DMS153 treated with DMSO at 0.1 percent for 48 hours (cell line): ENCODE data around the gene AP3M1.
"Not testable (repeated sequence)": the region's sequence is repeated elsewhere in the genome, so short reads cannot be mapped to it uniquely, and the experiment has no call there.

Source experiments
- DNase-seq: peaks from one replicate; lab custom pipeline; 2025; ENCODE audit not compliant: unreplicated experiment; lab: John Stamatoyannopoulos, UW

The AP3M1 gene

DNA sequence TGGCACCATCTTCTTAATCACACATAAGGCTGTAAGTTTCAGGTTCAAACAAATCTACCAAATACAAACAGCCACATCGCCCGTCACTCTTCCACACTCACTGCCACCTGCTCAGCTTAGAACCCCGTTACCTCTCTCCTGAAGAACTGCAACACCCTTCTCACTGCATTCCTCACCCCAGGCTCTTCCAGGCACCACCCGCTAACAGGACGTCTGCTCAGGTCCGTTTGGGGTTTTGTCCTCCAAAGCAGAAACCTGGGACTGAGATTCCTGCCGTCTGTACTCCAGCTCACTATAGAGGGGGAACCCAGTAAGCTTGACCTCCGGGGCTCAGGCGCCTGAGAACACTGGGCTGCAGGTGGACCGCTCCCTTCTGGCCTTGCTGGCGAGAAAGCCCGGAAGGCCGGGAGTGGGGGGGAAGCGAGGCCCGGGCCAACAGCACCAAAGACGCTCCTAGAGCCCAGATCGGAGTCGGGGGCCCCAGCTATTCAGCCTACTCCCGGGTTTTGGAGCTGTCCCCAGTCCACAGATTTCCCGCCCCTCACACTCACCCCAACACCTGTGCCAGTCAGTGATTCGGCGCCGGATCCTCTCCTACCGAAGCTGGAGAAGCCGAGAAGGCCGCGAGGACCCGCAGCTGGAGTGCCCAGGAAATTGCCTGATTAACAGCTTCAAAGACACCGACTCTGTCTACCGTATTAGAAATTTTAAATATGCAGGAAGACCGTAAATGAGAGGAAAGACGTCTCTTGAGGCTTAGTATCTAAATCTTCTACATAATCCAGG lies at the start of gene AP3M1:
Gene AP3M1, minus strand, starts transcription at position 625 of the 786 bp plus-strand sequence. CDS start 12,449 bp downstream, outside the sequence.
- DNase-seq: no peak

DNA sequence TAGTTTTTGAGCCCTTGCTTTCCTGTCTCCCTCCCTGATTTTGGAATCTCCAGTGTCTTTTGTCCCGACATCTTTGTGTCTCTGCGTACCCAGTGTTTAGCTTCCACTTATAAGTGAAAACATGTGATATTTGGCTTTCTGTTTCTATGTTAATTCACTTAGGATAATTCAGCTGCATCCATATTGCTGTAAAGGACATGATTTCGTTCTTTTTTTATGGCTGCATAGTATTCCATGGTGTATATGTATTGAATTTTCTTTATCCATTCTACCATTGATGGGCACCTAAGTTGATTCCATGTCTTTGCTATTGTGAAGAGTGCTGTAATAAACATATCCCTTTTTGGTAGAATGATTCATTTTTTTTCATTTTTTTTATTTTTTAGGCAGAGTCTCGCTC lies 48.7 kb upstream of the AP3M1 start:
- DNase-seq: no peak

DNA sequence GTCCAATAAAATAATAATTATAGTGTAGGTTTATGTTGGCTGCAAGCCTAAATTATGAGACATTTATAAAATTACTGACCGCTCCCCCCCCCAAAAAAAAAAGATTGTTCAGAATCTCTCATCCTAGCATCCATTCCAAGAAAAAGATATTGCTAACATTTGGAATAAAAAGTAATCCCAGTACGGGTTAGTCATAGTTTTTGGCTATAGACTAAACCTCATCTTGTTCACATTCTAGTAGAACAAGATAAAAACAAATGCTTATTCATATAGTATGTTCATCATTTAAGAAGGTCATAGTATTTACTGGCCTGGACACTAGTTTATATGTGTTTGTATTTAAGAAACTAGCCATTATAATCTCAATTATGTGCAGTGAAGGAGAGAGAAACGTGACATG lies 44.4 kb upstream of the AP3M1 start:
- no peak for DNase-seq

DNA sequence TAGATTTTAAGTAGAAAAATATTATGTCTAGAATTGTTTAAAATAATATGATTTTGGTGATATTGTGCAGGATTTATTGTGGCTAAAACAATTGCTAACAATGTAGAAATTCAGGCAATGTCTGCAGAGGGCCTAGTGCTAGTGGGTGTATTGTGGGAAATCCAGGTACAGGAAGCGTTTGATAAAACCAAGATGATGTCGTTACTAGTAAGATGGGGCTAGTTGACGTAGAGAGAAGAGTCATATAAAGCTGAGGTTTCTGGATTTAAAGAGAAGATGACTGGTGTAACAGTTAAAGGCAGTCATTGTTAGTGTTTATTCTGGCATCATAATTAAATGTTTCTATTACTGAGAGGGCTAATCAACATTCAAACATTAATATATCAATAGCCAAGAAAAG lies 43.9 kb upstream of the AP3M1 start:
- no peak for DNase-seq

GRCh38 chr10:74190494-74190893 lies 39.9 kb upstream of the AP3M1 start:
- DNase-seq: no peak

GRCh38 chr10:74189999-74190421 lies 39.4 kb upstream of the AP3M1 start:
- no peak for DNase-seq

DNA sequence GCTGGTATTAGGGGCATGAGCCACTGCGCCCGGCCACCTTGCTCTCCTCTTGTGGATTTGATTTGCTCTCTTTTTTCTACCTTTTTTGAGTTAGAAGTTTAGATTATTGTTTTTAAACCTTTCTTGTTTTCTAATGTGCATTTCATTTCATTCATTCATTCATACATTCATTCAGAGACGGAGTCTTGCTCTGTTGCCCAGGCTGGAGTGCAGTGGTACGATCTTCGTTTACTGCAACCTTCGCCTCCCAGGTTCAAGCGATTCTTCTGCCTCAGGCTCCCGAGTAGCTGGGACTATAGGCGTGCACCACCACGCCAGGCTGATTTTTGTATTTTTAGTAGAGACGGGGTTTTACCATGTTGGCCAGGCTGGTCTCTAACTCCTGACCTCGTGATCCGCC lies 38.0 kb upstream of the AP3M1 start:
- not testable (repeated sequence) for DNase-seq

DNA sequence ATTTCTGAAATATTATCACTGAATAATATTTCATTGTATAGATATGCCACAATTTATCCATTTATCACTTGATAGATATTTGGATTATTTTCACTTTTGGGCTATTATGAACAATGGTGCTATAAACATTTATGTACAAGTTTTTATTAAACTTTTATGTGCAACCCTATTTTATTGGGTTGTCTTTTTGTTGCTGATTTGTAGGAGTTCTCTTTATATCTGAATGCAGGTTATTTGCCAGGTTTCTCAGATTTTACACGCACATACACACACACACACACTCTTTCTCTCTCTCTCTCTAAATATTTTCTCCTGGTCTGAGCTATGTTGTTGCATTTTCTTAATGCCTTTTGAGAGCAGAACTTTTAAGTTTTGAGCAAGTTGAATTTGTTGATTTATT lies 36.6 kb upstream of the AP3M1 start:
- no peak for DNase-seq

GRCh38 chr10:74186678-74187077 lies 36.0 kb upstream of the AP3M1 start:
- DNase-seq: no peak

- no peak for DNase-seq
Measured at GRCh38 chr10:74179111-74179710, 28.6 kb upstream of the AP3M1 start.

DNA sequence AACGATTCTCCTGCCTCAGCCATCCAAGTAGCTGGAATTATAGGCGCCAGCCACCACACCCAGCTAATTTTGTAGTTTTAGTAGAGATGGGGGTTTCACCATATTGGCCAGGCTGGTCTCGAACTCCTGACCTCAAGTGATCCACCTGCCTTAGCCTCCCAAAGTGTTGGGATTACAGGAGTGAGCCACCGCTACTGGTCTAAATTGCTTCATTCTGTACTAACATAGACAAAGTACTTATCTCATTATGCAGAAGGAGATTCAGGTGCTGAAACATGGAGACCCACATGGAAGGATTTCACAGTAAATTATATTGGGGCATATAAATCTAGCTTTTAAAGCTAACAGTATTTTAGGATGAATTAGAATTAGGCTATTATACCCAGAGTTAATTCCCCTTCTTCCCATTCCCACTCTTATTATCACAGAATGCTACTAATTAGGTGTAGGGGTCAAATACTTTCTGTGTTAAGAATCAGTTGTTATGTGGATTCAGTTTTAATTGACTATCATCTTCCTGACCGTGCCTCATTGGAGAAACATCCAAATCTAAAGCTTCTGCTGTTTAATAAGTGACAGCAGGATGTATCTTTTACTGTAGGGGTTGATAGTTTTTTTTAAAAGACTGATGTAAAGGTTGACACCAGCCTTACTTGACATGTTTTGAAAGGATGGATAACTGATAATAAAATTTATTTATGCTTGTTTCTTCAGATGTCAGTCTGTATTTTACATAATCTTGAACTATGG lies 27.6 kb upstream of the AP3M1 start:
- DNase-seq: no peak

GRCh38 chr10:74177140-74177677 lies 26.6 kb upstream of the AP3M1 start:
- DNase-seq: no peak

- peak; percentile 98 for DNase-seq
Measured at GRCh38 chr10:74176380-74177139, 25.9 kb upstream of the AP3M1 start.

DNA sequence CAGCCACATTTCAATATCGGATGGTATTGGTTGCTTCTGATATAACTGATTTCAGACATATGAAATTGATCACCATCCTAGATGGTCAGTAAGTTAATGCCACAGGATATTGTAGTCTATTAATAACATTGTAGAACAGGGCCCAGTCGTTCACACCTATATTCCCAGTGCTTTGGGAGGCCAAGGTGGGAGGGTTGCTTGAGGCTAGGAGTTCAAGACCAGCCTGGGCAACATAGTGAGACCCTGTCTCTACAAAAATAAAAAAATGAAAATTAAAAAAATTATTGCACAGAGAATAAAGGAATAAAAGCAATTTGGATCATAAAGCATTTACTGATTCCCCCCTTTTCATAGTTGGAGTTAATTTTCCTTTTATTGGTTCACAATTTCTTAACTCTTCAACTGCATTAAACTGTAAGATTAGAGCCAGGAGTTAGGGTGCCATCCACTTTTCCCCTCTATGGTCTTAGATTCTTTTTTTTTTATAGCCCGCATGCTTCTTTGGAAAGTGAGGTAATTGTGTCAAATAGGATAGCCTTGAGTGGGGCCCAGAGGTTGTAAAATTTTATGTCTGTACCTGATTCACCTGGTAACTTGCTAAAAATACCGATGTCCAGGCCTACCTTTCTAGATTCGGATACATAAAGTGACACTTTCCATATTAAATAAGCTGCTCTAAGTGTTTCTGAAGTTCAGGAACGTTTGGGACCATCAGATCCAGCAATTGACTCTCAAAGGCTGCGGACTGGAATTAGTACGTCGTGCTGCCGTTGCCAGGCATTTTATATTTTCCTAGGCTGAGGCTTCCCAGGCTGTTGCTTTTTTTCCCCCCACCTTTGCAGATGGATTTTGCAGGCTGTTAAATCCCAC lies 25.1 kb upstream of the AP3M1 start:
- DNase-seq: peak; percentile 41

GRCh38 chr10:74174521-74174920 lies 23.9 kb upstream of the AP3M1 start:
- DNase-seq: no peak

DNA sequence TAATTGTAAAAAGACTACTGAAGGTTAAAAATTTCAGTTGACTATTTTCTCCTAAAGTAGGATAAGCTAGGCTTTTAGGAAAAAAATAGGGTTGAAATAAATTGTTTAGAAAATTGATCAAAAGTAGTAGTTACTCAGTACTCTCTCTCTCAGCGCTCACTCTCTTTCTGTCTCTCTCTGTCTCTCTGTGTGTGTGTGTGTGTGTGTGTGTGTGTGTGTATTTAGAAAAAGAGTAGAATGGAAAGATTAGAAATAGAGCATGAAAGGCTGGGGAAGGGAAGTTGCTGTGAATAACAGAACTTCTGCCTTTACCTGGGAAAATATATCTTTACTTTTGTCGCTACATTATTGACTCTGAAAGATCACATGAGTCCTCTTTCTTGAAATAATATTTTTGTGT lies 21.0 kb upstream of the AP3M1 start:
- no peak for DNase-seq

GRCh38 chr10:74167443-74167842 lies 16.8 kb upstream of the AP3M1 start:
- DNase-seq: no peak

GRCh38 chr10:74165530-74165901 lies 14.9 kb upstream of the AP3M1 start:
- DNase-seq: no peak

GRCh38 chr10:74164716-74165529 lies 14.3 kb upstream of the AP3M1 start:
- no peak for DNase-seq
